H1 (cell line): ENCODE data around the gene CASK.

Experiments used
- BRCA1 ChIP-seq: IDR thresholded peaks from 2 replicates; pipeline ENCODE4 v1.6.1; 2012; ENCODE audit warnings: low read depth, low read length, improper control_type of control experiment
- CBX8 ChIP-seq: fragments of 300-800, 300-1000 bp; sonication (generic); IDR thresholded peaks from 2 replicates; pipeline ENCODE4 v1.7.1; 2016; ENCODE audit warnings: low read depth, low read length, borderline replicate concordance
- CREB1 ChIP-seq: IDR thresholded peaks from 2 replicates; pipeline ENCODE4 v1.6.1; 2012; ENCODE audit warnings: inconsistent platforms
- GABPA ChIP-seq: IDR thresholded peaks from 2 replicates; pipeline ENCODE4 v1.6.1; 2011; ENCODE audit warnings: mild to moderate bottlenecking, low read length, moderate library complexity, borderline replicate concordance; ENCODE audit not compliant: insufficient read depth
- HDAC2 ChIP-seq, 2 experiments: fragments of 300-600 bp in 1 of 2; sonication (generic) in 1 of 2; IDR thresholded peaks; 2 replicates each; pipeline ENCODE4 v1.6.1; 2011 to 2012; ENCODE audit warnings: low read depth in 2 of 2, low read length in 2 of 2, mild to moderate bottlenecking in 2 of 2, moderate library complexity in 2 of 2, borderline replicate concordance in 1 of 2, inconsistent platforms in 1 of 2
- KDM1A ChIP-seq: fragments of 200-600, 300-600 bp; sonication (generic); IDR thresholded peaks from 2 replicates; pipeline ENCODE4 v1.7.1; 2016; ENCODE audit warnings: mild to moderate bottlenecking, low read length, borderline replicate concordance
- POLR2A ChIP-seq, 2 experiments: IDR thresholded peaks; 1 replicate in 1 of 2; 2 replicates in 1 of 2; pipeline ENCODE4 v1.6.1; 2011; ENCODE audit warnings: low read depth in 2 of 2, low read length in 2 of 2, mild to moderate bottlenecking in 2 of 2; ENCODE audit errors: control extremely low read depth in 1 of 2
- RFX5 ChIP-seq: IDR thresholded peaks from 2 replicates; pipeline ENCODE4 v1.6.1; 2011; ENCODE audit warnings: low read depth, low read length, improper control_type of control experiment, borderline replicate concordance
- SIRT6 ChIP-seq: IDR thresholded peaks from one replicate; pipeline ENCODE4 v1.7.1; 2012; ENCODE audit warnings: low read length, inconsistent platforms
- SP4 ChIP-seq: IDR thresholded peaks from 2 replicates; pipeline ENCODE4 v1.6.1; 2012; ENCODE audit warnings: low read length, inconsistent platforms
- TAF1 ChIP-seq: IDR thresholded peaks from 2 replicates; pipeline ENCODE4 v1.6.1; 2011; ENCODE audit warnings: mild to moderate bottlenecking, low read depth, low read length
- TF ChIP-seq, protein P1 (sequence below): IDR thresholded peaks from 2 replicates; pipeline ENCODE4 v1.6.1; 2012; ENCODE audit warnings: inconsistent platforms
- TF ChIP-seq, protein P2 (sequence below), 3 experiments: IDR thresholded peaks; 1 replicate in 2 of 3; 2 replicates in 1 of 3; pipeline versions ENCODE4 v1.5.1 to v1.6.1; 2011; ENCODE audit warnings: low read length in 3 of 3, mild to moderate bottlenecking in 3 of 3, inconsistent platforms in 2 of 3, low read depth in 1 of 3, moderate library complexity in 1 of 3; ENCODE audit not compliant: insufficient read depth in 1 of 3; ENCODE audit errors: control extremely low read depth in 1 of 3
- TF ChIP-seq, protein P3 (sequence below): IDR thresholded peaks from 2 replicates; pipeline ENCODE4 v1.6.1; 2012; ENCODE audit warnings: inconsistent platforms

DNA sequence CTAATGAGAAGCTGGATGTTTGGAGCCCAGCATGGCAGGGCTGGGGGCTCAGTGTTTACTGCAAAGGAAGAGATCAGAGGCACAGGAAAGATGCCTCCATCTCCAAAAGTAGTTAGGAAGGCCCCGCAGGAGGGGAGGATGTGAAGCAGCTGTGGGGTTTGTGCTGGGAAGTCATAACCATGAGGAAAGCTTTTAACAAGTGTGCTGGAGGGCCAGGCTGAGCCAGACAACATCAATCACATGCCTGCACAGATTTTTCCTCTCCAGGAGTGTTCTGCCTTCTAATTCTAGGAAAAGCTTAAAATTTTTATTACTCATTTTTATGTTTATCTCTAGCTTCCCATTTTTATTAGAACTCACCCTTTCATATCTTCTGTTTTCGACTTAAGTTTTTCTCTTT, 134.0 kb downstream of the CASK start:
- TF ChIP-seq, protein P1, sequence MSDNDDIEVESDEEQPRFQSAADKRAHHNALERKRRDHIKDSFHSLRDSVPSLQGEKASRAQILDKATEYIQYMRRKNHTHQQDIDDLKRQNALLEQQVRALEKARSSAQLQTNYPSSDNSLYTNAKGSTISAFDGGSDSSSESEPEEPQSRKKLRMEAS: no peak
- TF ChIP-seq, protein P2, sequence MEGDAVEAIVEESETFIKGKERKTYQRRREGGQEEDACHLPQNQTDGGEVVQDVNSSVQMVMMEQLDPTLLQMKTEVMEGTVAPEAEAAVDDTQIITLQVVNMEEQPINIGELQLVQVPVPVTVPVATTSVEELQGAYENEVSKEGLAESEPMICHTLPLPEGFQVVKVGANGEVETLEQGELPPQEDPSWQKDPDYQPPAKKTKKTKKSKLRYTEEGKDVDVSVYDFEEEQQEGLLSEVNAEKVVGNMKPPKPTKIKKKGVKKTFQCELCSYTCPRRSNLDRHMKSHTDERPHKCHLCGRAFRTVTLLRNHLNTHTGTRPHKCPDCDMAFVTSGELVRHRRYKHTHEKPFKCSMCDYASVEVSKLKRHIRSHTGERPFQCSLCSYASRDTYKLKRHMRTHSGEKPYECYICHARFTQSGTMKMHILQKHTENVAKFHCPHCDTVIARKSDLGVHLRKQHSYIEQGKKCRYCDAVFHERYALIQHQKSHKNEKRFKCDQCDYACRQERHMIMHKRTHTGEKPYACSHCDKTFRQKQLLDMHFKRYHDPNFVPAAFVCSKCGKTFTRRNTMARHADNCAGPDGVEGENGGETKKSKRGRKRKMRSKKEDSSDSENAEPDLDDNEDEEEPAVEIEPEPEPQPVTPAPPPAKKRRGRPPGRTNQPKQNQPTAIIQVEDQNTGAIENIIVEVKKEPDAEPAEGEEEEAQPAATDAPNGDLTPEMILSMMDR (IDR thresholded peaks at IDR 0.05; ENCODE audit: control extremely low read depth in 1 of 3, insufficient read depth in 1 of 3, low read depth in 1 of 3, low read length in 3 of 3): no peak
- TF ChIP-seq BRCA1 (no peak), POLR2A (IDR thresholded peaks at IDR 0.05; ENCODE audit: control extremely low read depth in 1 of 2, low read depth in 2 of 2, low read length in 2 of 2) (no peak), KDM1A (no peak), CREB1 (no peak), SIRT6 (no peak), SP4 (no peak), RFX5 (no peak), CBX8 (no peak), GABPA (no peak), TAF1 (no peak), HDAC2 (IDR thresholded peaks at IDR 0.05; ENCODE audit: borderline replicate concordance in 1 of 2, low read depth in 2 of 2, low read length in 2 of 2) (no peak)
- TF ChIP-seq, protein P3, sequence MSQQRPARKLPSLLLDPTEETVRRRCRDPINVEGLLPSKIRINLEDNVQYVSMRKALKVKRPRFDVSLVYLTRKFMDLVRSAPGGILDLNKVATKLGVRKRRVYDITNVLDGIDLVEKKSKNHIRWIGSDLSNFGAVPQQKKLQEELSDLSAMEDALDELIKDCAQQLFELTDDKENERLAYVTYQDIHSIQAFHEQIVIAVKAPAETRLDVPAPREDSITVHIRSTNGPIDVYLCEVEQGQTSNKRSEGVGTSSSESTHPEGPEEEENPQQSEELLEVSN: no peak
